NCI-H526 treated with DMSO at 0.1 percent for 48 hours (cell line): ENCODE results near the gene GNG7.
"Not testable (repeated sequence)": the region's sequence is repeated elsewhere in the genome, so short reads cannot be mapped to it uniquely, and the experiment has no call there.

Source experiments
- DNase-seq: peaks from one replicate; lab custom pipeline; 2025; lab: John Stamatoyannopoulos, UW

The GNG7 gene

GRCh38 chr19:2713170-2713569, 10.7 kb upstream of the GNG7 start:
- not testable (repeated sequence) for DNase-seq

GRCh38 chr19:2711875-2712205, 9.3 kb upstream of the GNG7 start:
- no peak for DNase-seq

GRCh38 chr19:2711172-2711874, 8.8 kb upstream of the GNG7 start:
- no peak for DNase-seq

GRCh38 chr19:2706251-2706650, 3.8 kb upstream of the GNG7 start:
- DNase-seq, result no peak

- no peak for DNase-seq
These were observed 1.3 kb upstream of the GNG7 start for GRCh38 chr19:2703691-2704216.

- no peak for DNase-seq
These were observed 563 bp upstream of the GNG7 start for GRCh38 chr19:2703077-2703437.

GRCh38 chr19:2701361-2702169, 929 bp downstream of the GNG7 start:
- DNase-seq, result no peak

GRCh38 chr19:2700660-2701360, 1.7 kb downstream of the GNG7 start:
- no peak for DNase-seq

- DNase-seq, result no peak
These were observed 2.9 kb downstream of the GNG7 start for GRCh38 chr19:2699413-2700140.

- DNase-seq, result no peak
These were observed 8.3 kb downstream of the GNG7 start for GRCh38 chr19:2694196-2694595.

- no peak for DNase-seq
These were observed 8.9 kb downstream of the GNG7 start for GRCh38 chr19:2693492-2694160.

GRCh38 chr19:2691951-2692350, 10.5 kb downstream of the GNG7 start:
- DNase-seq, result no peak

GRCh38 chr19:2690856-2691255, 11.6 kb downstream of the GNG7 start:
- DNase-seq, result no peak

GRCh38 chr19:2686360-2686759, 16.1 kb downstream of the GNG7 start:
- no peak for DNase-seq

- DNase-seq, result no peak
These were observed 17.2 kb downstream of the GNG7 start for GRCh38 chr19:2685204-2685704.

GRCh38 chr19:2683430-2684003, 19.0 kb downstream of the GNG7 start:
- DNase-seq, result no peak

GRCh38 chr19:2680808-2681207, 21.7 kb downstream of the GNG7 start:
- no peak for DNase-seq

GRCh38 chr19:2679439-2679838, 23.1 kb downstream of the GNG7 start:
- DNase-seq, result no peak

- not testable (repeated sequence) for DNase-seq
These were observed 23.5 kb downstream of the GNG7 start for GRCh38 chr19:2678948-2679347.

- DNase-seq, result no peak
These were observed 24.3 kb downstream of the GNG7 start for GRCh38 chr19:2678044-2678671.

GRCh38 chr19:2676823-2677222, 25.7 kb downstream of the GNG7 start:
- DNase-seq, result no peak
